Dermis microvascular lymphatic vessel endothelial cell (primary cell): ENCODE data around the gene CEP68. TPM values are rescaled to one million over a fixed set of nuclear protein-coding genes. Genes with fewer than 3 reads are reported as not detected.
"Not testable (repeated sequence)": the region's sequence is repeated elsewhere in the genome, so short reads cannot be mapped to it uniquely, and the experiment has no call there.

Source experiments
- DNase-seq, 2 donors: peaks; one replicate each; pipeline versions ENCODE4 v3.0.0 to v3.0.0-alpha.2; 2010; ENCODE audit warnings: low read depth in 2 of 2
- total RNA-seq: library from RNA; depleted of rRNA; stranded (reverse); fragments of >200 nt; gene quantifications from 2 replicates; pipeline ENCODE4 v1.2.1, GENCODE V29; 2014

CEP68 gene
- total RNA-seq, 1 donor from 2014 or later = 37.2 TPM

GRCh38 chr2:65031341-65032018, 24.7 kb upstream of the CEP68 start:
- DNase-seq = peak; percentile 40 to 48

- peak in 1 of 2 donors; percentile 36 for DNase-seq
These were observed 23.9 kb upstream of the CEP68 start for GRCh38 chr2:65032019-65032975.

GRCh38 chr2:65033178-65033577, 23.0 kb upstream of the CEP68 start:
- DNase-seq = peak; percentile 36 to 62

GRCh38 chr2:65033667-65034066, 22.5 kb upstream of the CEP68 start:
- DNase-seq = not testable (repeated sequence)

GRCh38 chr2:65035351-65035943, 20.8 kb upstream of the CEP68 start:
- peak; percentile 45 to 62 for DNase-seq

- DNase-seq = no peak
These were observed 19.0 kb upstream of the CEP68 start for GRCh38 chr2:65037178-65037577.

GRCh38 chr2:65039640-65040039, 16.6 kb upstream of the CEP68 start:
- DNase-seq = no peak

- peak; percentile 82 to 87 for DNase-seq
These were observed 15.6 kb upstream of the CEP68 start for GRCh38 chr2:65040400-65041261.

GRCh38 chr2:65043001-65043400, 13.2 kb upstream of the CEP68 start:
- DNase-seq = peak in 1 of 2 donors; percentile 81

- no peak for DNase-seq
These were observed 12.0 kb upstream of the CEP68 start for GRCh38 chr2:65044097-65044735.

- DNase-seq = no peak
These were observed 10.6 kb upstream of the CEP68 start for GRCh38 chr2:65045651-65046050.

GRCh38 chr2:65046633-65047407, 9.4 kb upstream of the CEP68 start:
- DNase-seq = no peak

GRCh38 chr2:65049010-65049639, 7.1 kb upstream of the CEP68 start:
- no peak for DNase-seq

- DNase-seq = no peak
These were observed 5.3 kb upstream of the CEP68 start for GRCh38 chr2:65050931-65051330.

- DNase-seq = no peak
These were observed 3.0 kb upstream of the CEP68 start for GRCh38 chr2:65053199-65053598.

GRCh38 chr2:65054749-65055421, 1.3 kb upstream of the CEP68 start:
- DNase-seq = no peak

GRCh38 chr2:65055422-65056214, 598 bp upstream of the CEP68 start:
- DNase-seq = no peak

GRCh38 chr2:65057054-65057375, 799 bp downstream of the CEP68 start:
- peak in 1 of 2 donors; percentile 38 for DNase-seq
